IMR-90 (cell line): Measurements from ENCODE around the gene ZDHHC3. TPM values are rescaled to one million over a fixed set of nuclear protein-coding genes. Genes with fewer than 3 reads are reported as not detected.

Experiments
- ATAC-seq: fragments of 200-7000 bp; cut with Tn5 transposase; 2 replicates; pipeline ENCODE4 v1.9.1; 2020; ENCODE audit warnings: low read depth, mild to moderate bottlenecking, moderate library complexity
- BruUV-seq: library from RNA; stranded (reverse); fragments of 400-500 nt; replicated peaks from 2 replicates; lab custom pipeline; 2021; lab: Mats Ljungman, UMichigan
- CTCF ChIA-PET: fragments of 300-600 bp; formaldehyde crosslinking; extraction: SDS; loops from one replicate; lab custom pipeline; 2021; ENCODE audit warnings: antibody characterized with exemption; lab: Yijun Ruan, JAX
- POLR2A ChIA-PET: fragments of 300-600 bp; sonication (Branson Sonifier 250); formaldehyde crosslinking; loops from one replicate; lab custom pipeline; 2022; ENCODE audit warnings: antibody characterized with exemption; ENCODE audit not compliant: unreplicated experiment; lab: Charles Lee
- DNase-seq: peaks from one replicate; pipeline ENCODE4 v3.0.0; 2013
- H2AFZ ChIP-seq: replicated peaks from 2 replicates; pipeline ENCODE3; 2013; ENCODE audit warnings: low read length, mild to moderate bottlenecking; ENCODE audit not compliant: poor library complexity
- H2AK5ac ChIP-seq: 2 replicates; pipeline ENCODE4 v1.6.1; 2013; ENCODE audit warnings: low read depth, low read length, inconsistent platforms
- H2AK9ac ChIP-seq: replicated peaks from 2 replicates; pipeline ENCODE3; 2013; ENCODE audit warnings: mild to moderate bottlenecking, low read depth, low read length, moderate library complexity; ENCODE audit not compliant: poor library complexity
- H2BK120ac ChIP-seq: 2 replicates; pipeline ENCODE4 v1.6.1; 2013; ENCODE audit warnings: low read depth, low read length, inconsistent platforms
- H2BK15ac ChIP-seq: 3 replicates; pipeline ENCODE4 v1.6.1; 2013; ENCODE audit warnings: low read depth, low read length, inconsistent platforms
- H2BK20ac ChIP-seq: 2 replicates; pipeline ENCODE4 v1.6.1; 2013; ENCODE audit warnings: low read depth, mild to moderate bottlenecking, inconsistent platforms, low read length, moderate library complexity
- H2BK5ac ChIP-seq: 2 replicates; pipeline ENCODE4 v1.6.1; 2013; ENCODE audit warnings: mild to moderate bottlenecking, low read depth, low read length, inconsistent platforms; ENCODE audit not compliant: poor library complexity, severe bottlenecking
- H3K14ac ChIP-seq: replicated peaks from 2 replicates; pipeline ENCODE4 v1.6.1; 2013; ENCODE audit warnings: low read depth, low read length, inconsistent platforms
- H3K18ac ChIP-seq: 2 replicates; pipeline ENCODE4 v1.6.1; 2013; ENCODE audit warnings: low read depth, low read length, control low read depth
- H3K23ac ChIP-seq: 2 replicates; pipeline ENCODE4 v1.6.1; 2013; ENCODE audit warnings: low read depth, low read length, inconsistent platforms
- H3K27ac ChIP-seq: 2 replicates; pipeline ENCODE4 v1.5.1; 2013; ENCODE audit warnings: mild to moderate bottlenecking, control low read depth, low read length; ENCODE audit not compliant: insufficient read depth
- H3K27me3 ChIP-seq: 2 replicates; pipeline ENCODE4 v1.6.1; 2013; ENCODE audit warnings: low read length; ENCODE audit not compliant: control insufficient read depth, insufficient read depth
- H3K36me3 ChIP-seq: 2 replicates; pipeline ENCODE4 v1.6.1; 2013; ENCODE audit warnings: low read length, mixed read lengths; ENCODE audit not compliant: control insufficient read depth, insufficient read depth
- H3K4ac ChIP-seq: 2 replicates; pipeline ENCODE4 v1.6.1; 2013; ENCODE audit warnings: low read depth, low read length, inconsistent platforms
- H3K4me1 ChIP-seq: 2 replicates; pipeline ENCODE4 v1.6.1; 2013; ENCODE audit warnings: low read length, mixed read lengths; ENCODE audit not compliant: control insufficient read depth, insufficient read depth
- H3K4me2 ChIP-seq: 2 replicates; pipeline ENCODE4 v1.6.1; 2013; ENCODE audit warnings: low read depth, mild to moderate bottlenecking, control low read depth, low read length, moderate library complexity
- H3K4me3 ChIP-seq: 2 replicates; pipeline ENCODE4 v1.5.1; 2013; ENCODE audit warnings: low read depth, mild to moderate bottlenecking, control low read depth, low read length, moderate library complexity; ENCODE audit not compliant: insufficient read depth
- H3K56ac ChIP-seq: 2 replicates; pipeline ENCODE4 v1.6.1; 2013; ENCODE audit warnings: low read length, inconsistent platforms; ENCODE audit not compliant: insufficient read depth; ENCODE audit errors: extremely low read depth
- H3K79me1 ChIP-seq, 2 experiments: 2 replicates each; pipeline ENCODE4 v1.6.1; 2013; ENCODE audit warnings: low read length in 2 of 2, inconsistent platforms in 1 of 2, low read depth in 1 of 2
- H3K9ac ChIP-seq: 2 replicates; pipeline ENCODE4 v1.6.1; 2013; ENCODE audit warnings: low read depth, low read length, control low read depth
- H3K9me1 ChIP-seq: 2 replicates; pipeline ENCODE4 v1.6.1; 2013; ENCODE audit warnings: low read length, inconsistent platforms; ENCODE audit not compliant: insufficient read depth
- H3K9me3 ChIP-seq: 2 replicates; pipeline ENCODE4 v1.6.1; 2013; ENCODE audit warnings: low read length; ENCODE audit not compliant: control insufficient read depth, insufficient read depth
- H4K20me1 ChIP-seq: 2 replicates; pipeline ENCODE4 v1.6.1; 2013; ENCODE audit warnings: low read length, inconsistent platforms; ENCODE audit not compliant: insufficient read depth
- H4K5ac ChIP-seq: 2 replicates; pipeline ENCODE4 v1.6.1; 2013; ENCODE audit warnings: mild to moderate bottlenecking, low read depth, low read length, control low read depth
- H4K8ac ChIP-seq, 2 experiments: 2 replicates each; pipeline ENCODE4 v1.6.1; 2013; ENCODE audit warnings: low read depth in 2 of 2, low read length in 2 of 2, control low read depth in 1 of 2, inconsistent platforms in 1 of 2
- H4K91ac ChIP-seq: 2 replicates; pipeline ENCODE4 v1.6.1; 2013; ENCODE audit warnings: low read depth, low read length, inconsistent platforms; ENCODE audit not compliant: insufficient read depth
- CEBPB ChIP-seq: IDR thresholded peaks from 2 replicates; pipeline ENCODE4 v1.6.1; 2012; ENCODE audit warnings: low read depth, low read length, improper control_type of control experiment
- MAFK ChIP-seq: IDR thresholded peaks from 2 replicates; pipeline ENCODE4 v1.6.1; 2012; ENCODE audit warnings: low read depth, low read length, improper control_type of control experiment
- POLR2A ChIP-seq: IDR thresholded peaks from 2 replicates; pipeline ENCODE4 v1.6.1; 2012; ENCODE audit warnings: mild to moderate bottlenecking, low read depth, low read length
- RFX5 ChIP-seq: IDR thresholded peaks from 2 replicates; pipeline ENCODE4 v1.8.0; 2012; ENCODE audit warnings: low read depth, mild to moderate bottlenecking, low read length, moderate library complexity
- SMC3 ChIP-seq: fragments of 150-350 bp; IDR thresholded peaks from 2 replicates; pipeline ENCODE4 v1.6.1; 2016; ENCODE audit warnings: low read depth, mild to moderate bottlenecking, antibody characterized with exemption, low read length, moderate library complexity
- WGBS, 2 experiments: methylation state at CpG; one replicate each; pipeline versions ENCODE4 v1.1.5 to v1.1.7; 2013; ENCODE audit warnings: missing lambda C conversion rate in 2 of 2; ENCODE audit not compliant: insufficient read length in 1 of 2; ENCODE audit errors: extremely low coverage in 2 of 2; 5-methylcytosine and 5-hydroxymethylcytosine counted together
- dilution Hi-C: fragments of 300-500 bp; cut with HindIII; formaldehyde crosslinking; loops from one replicate; pipeline ENCODE4 v1.14.3; 2018; ENCODE audit warnings: low sequenced_read_pairs; ENCODE audit not compliant: unreplicated experiment
- in situ Hi-C: fragments of 300-500 bp; cut with MboI; formaldehyde crosslinking; loops from 3 replicates; pipeline ENCODE4 v1.14.3; 2019; ENCODE audit warnings: low sequenced_read_pairs, inconsistent platforms, mixed read lengths
- intact Hi-C: fragments of 100-400 bp; cut with micrococcal nuclease; formaldehyde crosslinking; loops from 2 replicates; pipeline ENCODE4 v1.10.0; 2022
- polyA plus RNA-seq, 3 experiments: library from polyadenylated mRNA; depleted of rRNA; stranded (reverse); fragments of >200 nt; gene quantifications; 2 replicates each; pipeline ENCODE4 v1.2.3, GENCODE V29; 2012; ENCODE audit warnings: low replicate concordance in 1 of 3
- total RNA-seq: library from RNA; depleted of rRNA; stranded (reverse); fragments of >200 nt; gene quantifications from 2 replicates; pipeline ENCODE4 v1.2.3, GENCODE V29; 2012

Gene ZDHHC3
- total and polyA plus RNA-seq, 2 of the 4 experiments (the other 2 are of a cell fraction) = 57.7 to 59.6 TPM

DNA sequence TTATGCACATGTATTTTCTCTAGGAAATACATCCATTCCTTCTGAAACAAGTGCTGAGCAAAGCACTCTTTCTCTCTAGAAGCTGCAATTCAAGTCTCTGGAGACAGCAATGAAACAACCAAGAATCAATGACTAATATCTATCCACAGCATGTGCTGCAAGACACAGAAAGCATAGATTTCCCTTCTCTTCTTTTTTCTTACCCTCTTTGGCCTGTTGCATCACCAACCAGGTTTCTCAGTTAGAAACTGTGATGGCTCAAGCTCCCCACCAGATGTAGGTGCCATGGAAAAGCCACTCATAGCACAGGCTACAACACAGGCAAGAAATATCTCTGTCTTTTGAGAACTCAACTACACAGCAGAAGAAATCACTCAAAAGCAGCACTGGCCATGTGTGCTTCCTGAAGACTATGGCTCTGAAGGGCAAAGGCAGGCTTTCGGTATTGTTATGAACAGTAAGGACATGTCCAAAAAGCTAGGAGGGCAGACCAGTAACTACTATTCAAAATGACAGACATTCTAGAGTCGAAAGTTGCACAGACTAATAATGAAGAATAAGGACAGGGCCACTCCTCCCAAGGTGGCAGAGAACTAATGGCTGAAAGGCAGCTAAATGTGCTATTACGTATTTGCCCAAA, 15.5 kb downstream of the ZDHHC3 start:
- H2BK20ac ChIP-seq = no peak overlapping the region
- no peak overlapping the region for H4K5ac ChIP-seq
- dilution Hi-C loops = no loop called here
- H2BK5ac ChIP-seq = no peak overlapping the region
- DNase-seq (peak; percentile 50), ATAC-seq (peak; percentile 25)
- no peak overlapping the region for H2AK5ac ChIP-seq
- peaks cover 62% of the 10 kb centered on the region for H4K20me1 ChIP-seq
- POLR2A ChIA-PET = no interaction called here
- no peak overlapping the region for H3K9ac ChIP-seq
- H3K27ac ChIP-seq = no peak overlapping the region
- peaks cover 14% of the 10 kb centered on the region for H3K4me1 ChIP-seq
- no peak overlapping the region for H3K56ac ChIP-seq
- no peak overlapping the region for H2BK15ac ChIP-seq
- no peak overlapping the region for H3K14ac ChIP-seq
- no peak overlapping the region for H3K4ac ChIP-seq
- in situ Hi-C loops = no loop called here
- TF ChIP-seq RFX5 = no peak
- TF ChIP-seq SMC3 = no peak
- TF ChIP-seq POLR2A = no peak
- peak; percentile 64 for TF ChIP-seq CEBPB
- TF ChIP-seq MAFK = 0 out of 2 replicates have a peak, but pooled peaks have one; percentile 14
- no peak overlapping the region for H3K23ac ChIP-seq
- BruUV-seq = no TSS peak
- no peak overlapping the region for H3K4me3 ChIP-seq
- no peak overlapping the region for H4K8ac ChIP-seq
- no peak overlapping the region for H2AK9ac ChIP-seq
- WGBS, 2 experiments = 100% methylated on average over 1 of the region's 3 CpGs; no CpG with 5 or more reads in 1 of the 2 experiments
- CTCF ChIA-PET = interaction anchor here (0.6 to 1.0 kb wide), 2 partner anchors 12 to 41 kb away, joined by 3 to 4 read pairs; no protein-coding TSS in a partner anchor
- H3K79me1 ChIP-seq = peaks cover 37 to 93% of the 10 kb centered on the region in 2 experiments
- H4K91ac ChIP-seq = no peak overlapping the region
- no peaks in the 10 kb centered on the region for H3K9me3 ChIP-seq
- H3K18ac ChIP-seq = no peak overlapping the region
- intact Hi-C loops = no loop called here
- no peak overlapping the region for H2BK120ac ChIP-seq
- peaks cover 20% of the 10 kb centered on the region for H3K36me3 ChIP-seq
- H3K9me1 ChIP-seq = peaks cover 24% of the 10 kb centered on the region
- no peaks in the 10 kb centered on the region for H3K27me3 ChIP-seq
- H3K4me2 ChIP-seq = no peak overlapping the region
- no peak overlapping the region for H2AFZ ChIP-seq
